ENCODE data around the gene ADGRL3. TPM values are rescaled to one million over a fixed set of nuclear protein-coding genes. Genes with fewer than 3 reads are reported as not detected.

The ADGRL3 gene
- total and polyA plus RNA-seq, 5 donors, result 0.52 to 3.8 (median 3.2) TPM

GRCh38 chr4:61395754-61396153, 195.6 kb downstream of the ADGRL3 start:
- ATAC-seq (no peak), DNase-seq (no peak)
- intact Hi-C loops (cut with DNase I), result no loop called here
- Histone ChIP-seq H3K27ac (ENCODE audit: low read length) (no peak overlapping the region), H3K4me1 (ENCODE audit: control insufficient read depth, insufficient read depth, low read length) (no peaks in the 10 kb centered on the region), H3K4me3 (ENCODE audit: low read length) (no peak overlapping the region), H3K27me3 (ENCODE audit: control insufficient read depth, insufficient read depth) (no peaks in the 10 kb centered on the region), H3K9me3 (ENCODE audit: control insufficient read depth, low read length) (no peaks in the 10 kb centered on the region)
- WGBS, result 90% methylated on average over 3 of the region's 3 CpGs

GRCh38 chr4:61397174-61397573, 197.0 kb downstream of the ADGRL3 start:
- no peak overlapping the region for H3K4me3 ChIP-seq (ENCODE audit: low read length)
- H3K27ac ChIP-seq (ENCODE audit: low read length), result no peak overlapping the region
- ATAC-seq (no peak), DNase-seq (no peak)
- no peaks in the 10 kb centered on the region for H3K4me1 ChIP-seq (ENCODE audit: control insufficient read depth, insufficient read depth, low read length)
- intact Hi-C loops (cut with DNase I), result no loop called here
- no peaks in the 10 kb centered on the region for H3K27me3 ChIP-seq (ENCODE audit: control insufficient read depth, insufficient read depth)
- WGBS, result 57% methylated on average over 1 of the region's 1 CpG
- no peaks in the 10 kb centered on the region for H3K9me3 ChIP-seq (ENCODE audit: control insufficient read depth, low read length)

- H3K27ac ChIP-seq (ENCODE audit: low read length), result no peak overlapping the region
- H3K9me3 ChIP-seq (ENCODE audit: control insufficient read depth, low read length), result no peaks in the 10 kb centered on the region
- H3K4me1 ChIP-seq (ENCODE audit: control insufficient read depth, insufficient read depth, low read length), result no peaks in the 10 kb centered on the region
- no peak for ATAC-seq
- no peak overlapping the region for H3K4me3 ChIP-seq (ENCODE audit: low read length)
- intact Hi-C loops (cut with DNase I), result no loop called here
- WGBS, result 83% methylated on average over 1 of the region's 1 CpG
- DNase-seq, result no peak
- H3K27me3 ChIP-seq (ENCODE audit: control insufficient read depth, insufficient read depth), result no peaks in the 10 kb centered on the region
Observed at GRCh38 chr4:61400439-61401038, 200.4 kb downstream of the ADGRL3 start.

GRCh38 chr4:61401771-61402170, 201.6 kb downstream of the ADGRL3 start:
- H3K4me3 ChIP-seq (ENCODE audit: low read length), result no peak overlapping the region
- no peaks in the 10 kb centered on the region for H3K9me3 ChIP-seq (ENCODE audit: control insufficient read depth, low read length)
- no peak for DNase-seq
- H3K27me3 ChIP-seq (ENCODE audit: control insufficient read depth, insufficient read depth), result no peaks in the 10 kb centered on the region
- no peaks in the 10 kb centered on the region for H3K4me1 ChIP-seq (ENCODE audit: control insufficient read depth, insufficient read depth, low read length)
- intact Hi-C loops (cut with DNase I), result no loop called here
- no peak for ATAC-seq
- H3K27ac ChIP-seq (ENCODE audit: low read length), result no peak overlapping the region

GRCh38 chr4:61405307-61405706, 205.2 kb downstream of the ADGRL3 start:
- no peak overlapping the region for H3K27ac ChIP-seq (ENCODE audit: low read length)
- no peak for ATAC-seq
- no peaks in the 10 kb centered on the region for H3K9me3 ChIP-seq (ENCODE audit: control insufficient read depth, low read length)
- DNase-seq, result no peak
- H3K4me1 ChIP-seq (ENCODE audit: control insufficient read depth, insufficient read depth, low read length), result no peaks in the 10 kb centered on the region
- H3K27me3 ChIP-seq (ENCODE audit: control insufficient read depth, insufficient read depth), result no peaks in the 10 kb centered on the region
- intact Hi-C loops (cut with DNase I), result no loop called here
- 95% methylated on average over 1 of the region's 1 CpG for WGBS
- H3K4me3 ChIP-seq (ENCODE audit: low read length), result no peak overlapping the region

- Histone ChIP-seq H3K27me3 (ENCODE audit: control insufficient read depth, insufficient read depth) (no peaks in the 10 kb centered on the region), H3K27ac (ENCODE audit: low read length) (no peak overlapping the region), H3K9me3 (ENCODE audit: control insufficient read depth, low read length) (no peaks in the 10 kb centered on the region), H3K4me1 (ENCODE audit: control insufficient read depth, insufficient read depth, low read length) (no peaks in the 10 kb centered on the region), H3K4me3 (ENCODE audit: low read length) (no peak overlapping the region)
- ATAC-seq (no peak), DNase-seq (no peak)
- 70% methylated on average over 2 of the region's 2 CpGs for WGBS
- intact Hi-C loops (cut with DNase I), result no loop called here
Observed at GRCh38 chr4:61406677-61407076, 206.6 kb downstream of the ADGRL3 start.

GRCh38 chr4:61407642-61408618, 207.8 kb downstream of the ADGRL3 start:
- DNase-seq (no peak), ATAC-seq (no peak)
- Histone ChIP-seq H3K27me3 (ENCODE audit: control insufficient read depth, insufficient read depth) (no peaks in the 10 kb centered on the region), H3K4me3 (ENCODE audit: low read length) (no peak overlapping the region), H3K4me1 (ENCODE audit: control insufficient read depth, insufficient read depth, low read length) (no peaks in the 10 kb centered on the region), H3K9me3 (ENCODE audit: control insufficient read depth, low read length) (no peaks in the 10 kb centered on the region), H3K27ac (ENCODE audit: low read length) (no peak overlapping the region)
- intact Hi-C loops (cut with DNase I), result no loop called here
- 64% methylated on average over 7 of the region's 7 CpGs for WGBS

GRCh38 chr4:61408861-61409260, 208.7 kb downstream of the ADGRL3 start:
- H3K27ac ChIP-seq (ENCODE audit: low read length), result no peak overlapping the region
- intact Hi-C loops (cut with DNase I), result no loop called here
- H3K27me3 ChIP-seq (ENCODE audit: control insufficient read depth, insufficient read depth), result no peaks in the 10 kb centered on the region
- no peaks in the 10 kb centered on the region for H3K4me1 ChIP-seq (ENCODE audit: control insufficient read depth, insufficient read depth, low read length)
- ATAC-seq (no peak), DNase-seq (no peak)
- H3K4me3 ChIP-seq (ENCODE audit: low read length), result no peak overlapping the region
- no peaks in the 10 kb centered on the region for H3K9me3 ChIP-seq (ENCODE audit: control insufficient read depth, low read length)

GRCh38 chr4:61411241-61411640, 211.1 kb downstream of the ADGRL3 start:
- ATAC-seq, result no peak
- Histone ChIP-seq H3K4me3 (ENCODE audit: low read length) (no peak overlapping the region), H3K9me3 (ENCODE audit: control insufficient read depth, low read length) (no peaks in the 10 kb centered on the region), H3K27ac (ENCODE audit: low read length) (no peak overlapping the region), H3K27me3 (ENCODE audit: control insufficient read depth, insufficient read depth) (no peaks in the 10 kb centered on the region), H3K4me1 (ENCODE audit: control insufficient read depth, insufficient read depth, low read length) (no peaks in the 10 kb centered on the region)
- 94% methylated on average over 1 of the region's 1 CpG for WGBS
- intact Hi-C loops (cut with DNase I), result no loop called here
- DNase-seq, result no peak

GRCh38 chr4:61425315-61425714, 225.2 kb downstream of the ADGRL3 start:
- ATAC-seq (no peak), DNase-seq (no peak)
- Histone ChIP-seq H3K4me3 (ENCODE audit: low read length) (no peak overlapping the region), H3K27ac (ENCODE audit: low read length) (no peak overlapping the region), H3K4me1 (ENCODE audit: control insufficient read depth, insufficient read depth, low read length) (no peaks in the 10 kb centered on the region), H3K27me3 (ENCODE audit: control insufficient read depth, insufficient read depth) (no peaks in the 10 kb centered on the region), H3K9me3 (ENCODE audit: control insufficient read depth, low read length) (no peaks in the 10 kb centered on the region)
- WGBS, result 96% methylated on average over 4 of the region's 4 CpGs
- intact Hi-C loops (cut with DNase I), result no loop called here

- ATAC-seq (no peak), DNase-seq (no peak)
- 82% methylated on average over 5 of the region's 5 CpGs for WGBS
- Histone ChIP-seq H3K4me3 (ENCODE audit: low read length) (no peak overlapping the region), H3K9me3 (ENCODE audit: control insufficient read depth, low read length) (no peaks in the 10 kb centered on the region), H3K27me3 (ENCODE audit: control insufficient read depth, insufficient read depth) (no peaks in the 10 kb centered on the region), H3K27ac (ENCODE audit: low read length) (no peak overlapping the region), H3K4me1 (ENCODE audit: control insufficient read depth, insufficient read depth, low read length) (no peaks in the 10 kb centered on the region)
- intact Hi-C loops (cut with DNase I), result no loop called here
Observed at GRCh38 chr4:61426229-61426628, 226.1 kb downstream of the ADGRL3 start.

Measured in right cardiac atrium (tissue), 5 donors.